ENCODE results near the gene PDGFC. TPM values are rescaled to one million over a fixed set of nuclear protein-coding genes. Genes with fewer than 3 reads are reported as not detected.

Gene PDGFC
- total and polyA plus RNA-seq, 2 of the 13 experiments (the other 11 are each of a cell fraction or from before 2014, with no cell fraction given): 4.6 to 9.1 TPM

DNA sequence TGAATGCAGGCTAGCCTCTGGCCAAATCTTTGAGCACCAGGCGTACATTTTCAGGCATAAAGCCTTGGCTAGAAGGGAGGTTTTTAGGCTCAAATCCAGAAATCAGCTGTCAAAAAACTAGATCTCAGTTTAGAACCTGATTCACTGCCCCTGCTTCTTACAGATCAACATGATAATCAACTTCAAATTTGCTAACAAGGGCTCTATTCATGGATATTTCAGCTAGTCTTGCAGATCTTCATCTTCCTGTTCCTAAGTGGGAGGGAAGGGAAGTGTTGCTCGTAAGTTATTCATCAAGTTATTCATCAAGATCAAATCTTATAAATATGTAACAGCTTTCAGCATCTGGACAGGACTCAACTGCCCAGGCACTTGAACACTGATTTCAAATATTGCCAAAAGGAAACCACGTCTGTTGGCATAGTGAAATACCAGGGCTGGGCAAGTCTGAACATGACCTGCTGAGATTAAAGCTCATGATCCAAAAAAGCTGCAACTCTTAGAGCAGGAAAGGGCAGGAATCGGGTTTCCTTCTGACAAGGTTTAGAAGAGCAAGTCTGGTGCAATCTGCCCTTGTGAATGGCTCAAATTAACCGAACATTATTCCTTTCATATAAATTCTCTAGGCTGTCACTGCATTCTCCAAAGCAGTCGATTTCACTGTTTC, 200.3 kb downstream of the PDGFC start (continued):
- TF ChIP-seq, protein P1, sequence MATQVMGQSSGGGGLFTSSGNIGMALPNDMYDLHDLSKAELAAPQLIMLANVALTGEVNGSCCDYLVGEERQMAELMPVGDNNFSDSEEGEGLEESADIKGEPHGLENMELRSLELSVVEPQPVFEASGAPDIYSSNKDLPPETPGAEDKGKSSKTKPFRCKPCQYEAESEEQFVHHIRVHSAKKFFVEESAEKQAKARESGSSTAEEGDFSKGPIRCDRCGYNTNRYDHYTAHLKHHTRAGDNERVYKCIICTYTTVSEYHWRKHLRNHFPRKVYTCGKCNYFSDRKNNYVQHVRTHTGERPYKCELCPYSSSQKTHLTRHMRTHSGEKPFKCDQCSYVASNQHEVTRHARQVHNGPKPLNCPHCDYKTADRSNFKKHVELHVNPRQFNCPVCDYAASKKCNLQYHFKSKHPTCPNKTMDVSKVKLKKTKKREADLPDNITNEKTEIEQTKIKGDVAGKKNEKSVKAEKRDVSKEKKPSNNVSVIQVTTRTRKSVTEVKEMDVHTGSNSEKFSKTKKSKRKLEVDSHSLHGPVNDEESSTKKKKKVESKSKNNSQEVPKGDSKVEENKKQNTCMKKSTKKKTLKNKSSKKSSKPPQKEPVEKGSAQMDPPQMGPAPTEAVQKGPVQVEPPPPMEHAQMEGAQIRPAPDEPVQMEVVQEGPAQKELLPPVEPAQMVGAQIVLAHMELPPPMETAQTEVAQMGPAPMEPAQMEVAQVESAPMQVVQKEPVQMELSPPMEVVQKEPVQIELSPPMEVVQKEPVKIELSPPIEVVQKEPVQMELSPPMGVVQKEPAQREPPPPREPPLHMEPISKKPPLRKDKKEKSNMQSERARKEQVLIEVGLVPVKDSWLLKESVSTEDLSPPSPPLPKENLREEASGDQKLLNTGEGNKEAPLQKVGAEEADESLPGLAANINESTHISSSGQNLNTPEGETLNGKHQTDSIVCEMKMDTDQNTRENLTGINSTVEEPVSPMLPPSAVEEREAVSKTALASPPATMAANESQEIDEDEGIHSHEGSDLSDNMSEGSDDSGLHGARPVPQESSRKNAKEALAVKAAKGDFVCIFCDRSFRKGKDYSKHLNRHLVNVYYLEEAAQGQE (IDR thresholded peaks at IDR 0.05; ENCODE audit: borderline replicate concordance in 1 of 2, low read depth in 1 of 2, low read length in 2 of 2): peak in 1 of 2 experiments; percentile 55; a peak in 1 of 4 replicates
- no peak for TF ChIP-seq GFI1 (CRISPR knock-in tag; IDR thresholded peaks at IDR 0.05; ENCODE audit: borderline replicate concordance)
- no peak for TF ChIP-seq NFE2 (CRISPR knock-in tag; IDR thresholded peaks at IDR 0.05)
- 0 out of 2 replicates have a peak, but pooled peaks have one; percentile 9 for TF ChIP-seq HNF4A (CRISPR knock-in tag; IDR thresholded peaks at IDR 0.05)
- TF ChIP-seq RNF2 (conservative IDR thresholded peaks at IDR 0.05; ENCODE audit: low read depth): no peak
- TF ChIP-seq MXD4 (CRISPR knock-in tag; IDR thresholded peaks at IDR 0.05): no peak
- TF ChIP-seq, protein P2, sequence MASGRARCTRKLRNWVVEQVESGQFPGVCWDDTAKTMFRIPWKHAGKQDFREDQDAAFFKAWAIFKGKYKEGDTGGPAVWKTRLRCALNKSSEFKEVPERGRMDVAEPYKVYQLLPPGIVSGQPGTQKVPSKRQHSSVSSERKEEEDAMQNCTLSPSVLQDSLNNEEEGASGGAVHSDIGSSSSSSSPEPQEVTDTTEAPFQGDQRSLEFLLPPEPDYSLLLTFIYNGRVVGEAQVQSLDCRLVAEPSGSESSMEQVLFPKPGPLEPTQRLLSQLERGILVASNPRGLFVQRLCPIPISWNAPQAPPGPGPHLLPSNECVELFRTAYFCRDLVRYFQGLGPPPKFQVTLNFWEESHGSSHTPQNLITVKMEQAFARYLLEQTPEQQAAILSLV (CRISPR knock-in tag; IDR thresholded peaks at IDR 0.05; ENCODE audit: borderline replicate concordance): no peak
- no peak for TF ChIP-seq MIER3 (CRISPR knock-in tag; IDR thresholded peaks at IDR 0.05; ENCODE audit: borderline replicate concordance)
- no peak for TF ChIP-seq ZFP82 (CRISPR knock-in tag; IDR thresholded peaks at IDR 0.05; ENCODE audit: borderline replicate concordance)

All from HepG2 (cell line).